Liver (tissue), 3 donors: ENCODE measurements around the gene VASH2.

ENCODE experiments used
- RXRA ChIP-seq, 2 donors: IDR thresholded peaks; 2 replicates each; pipeline ENCODE4 v1.6.1; 2017 to 2018; ENCODE audit warnings: antibody characterized with exemption in 2 of 2, mild to moderate bottlenecking in 1 of 2
- YY1 ChIP-seq: IDR thresholded peaks from 2 replicates; pipeline ENCODE4 v1.6.1; 2016; ENCODE audit warnings: antibody characterized with exemption, mild to moderate bottlenecking
- TF ChIP-seq, protein P1 (sequence below): IDR thresholded peaks from 2 replicates; pipeline ENCODE4 v1.6.1; 2016; ENCODE audit warnings: antibody characterized with exemption, mild to moderate bottlenecking
- TF ChIP-seq, protein P2 (sequence below): fragments of 150-350 bp; IDR thresholded peaks from 2 replicates; pipeline ENCODE4 v1.5.1; 2017; ENCODE audit warnings: improper control_type of control experiment, low read depth, low read length; ENCODE audit not compliant: missing input control
- donor health status: healthy.
- donor health status: healthy.

DNA sequence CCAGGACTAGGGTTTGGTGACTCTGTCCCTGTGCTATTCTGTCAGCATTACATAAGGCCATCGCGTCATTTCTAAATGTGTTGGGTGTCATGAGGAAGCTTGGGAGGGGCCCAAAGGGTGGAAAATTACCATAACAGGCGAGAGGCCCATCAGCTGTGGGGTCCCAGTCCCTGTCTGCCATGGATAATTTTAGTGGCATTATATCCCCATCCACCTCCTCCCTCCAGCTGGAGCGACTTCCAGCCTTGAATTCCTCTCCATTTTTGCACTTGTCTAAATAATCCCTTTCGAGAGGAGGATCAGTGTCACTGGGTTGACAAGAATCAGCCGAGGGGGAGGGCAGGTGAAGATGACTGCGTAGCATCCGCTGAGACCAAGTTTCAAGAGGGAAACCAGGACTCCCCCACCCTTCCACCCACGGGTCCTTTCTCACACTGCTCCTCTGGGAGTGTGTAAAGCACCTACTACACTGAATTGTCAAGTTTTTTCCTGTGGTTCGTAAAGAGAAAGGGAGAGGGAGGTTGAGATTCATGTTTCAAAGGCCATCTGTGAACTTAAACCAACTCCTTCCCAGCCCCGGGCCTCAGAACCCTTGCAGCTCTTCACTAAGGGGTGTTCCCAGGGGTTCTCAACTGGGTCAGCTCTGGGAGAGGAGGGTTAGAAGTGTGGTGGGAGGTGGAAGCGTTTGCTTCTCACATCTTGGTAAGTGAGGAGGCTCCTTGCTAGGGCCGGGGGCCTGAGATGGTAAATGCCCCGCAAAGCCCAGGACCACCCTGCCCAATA lies 29.2 kb downstream of the VASH2 start:
- TF ChIP-seq, protein P1, sequence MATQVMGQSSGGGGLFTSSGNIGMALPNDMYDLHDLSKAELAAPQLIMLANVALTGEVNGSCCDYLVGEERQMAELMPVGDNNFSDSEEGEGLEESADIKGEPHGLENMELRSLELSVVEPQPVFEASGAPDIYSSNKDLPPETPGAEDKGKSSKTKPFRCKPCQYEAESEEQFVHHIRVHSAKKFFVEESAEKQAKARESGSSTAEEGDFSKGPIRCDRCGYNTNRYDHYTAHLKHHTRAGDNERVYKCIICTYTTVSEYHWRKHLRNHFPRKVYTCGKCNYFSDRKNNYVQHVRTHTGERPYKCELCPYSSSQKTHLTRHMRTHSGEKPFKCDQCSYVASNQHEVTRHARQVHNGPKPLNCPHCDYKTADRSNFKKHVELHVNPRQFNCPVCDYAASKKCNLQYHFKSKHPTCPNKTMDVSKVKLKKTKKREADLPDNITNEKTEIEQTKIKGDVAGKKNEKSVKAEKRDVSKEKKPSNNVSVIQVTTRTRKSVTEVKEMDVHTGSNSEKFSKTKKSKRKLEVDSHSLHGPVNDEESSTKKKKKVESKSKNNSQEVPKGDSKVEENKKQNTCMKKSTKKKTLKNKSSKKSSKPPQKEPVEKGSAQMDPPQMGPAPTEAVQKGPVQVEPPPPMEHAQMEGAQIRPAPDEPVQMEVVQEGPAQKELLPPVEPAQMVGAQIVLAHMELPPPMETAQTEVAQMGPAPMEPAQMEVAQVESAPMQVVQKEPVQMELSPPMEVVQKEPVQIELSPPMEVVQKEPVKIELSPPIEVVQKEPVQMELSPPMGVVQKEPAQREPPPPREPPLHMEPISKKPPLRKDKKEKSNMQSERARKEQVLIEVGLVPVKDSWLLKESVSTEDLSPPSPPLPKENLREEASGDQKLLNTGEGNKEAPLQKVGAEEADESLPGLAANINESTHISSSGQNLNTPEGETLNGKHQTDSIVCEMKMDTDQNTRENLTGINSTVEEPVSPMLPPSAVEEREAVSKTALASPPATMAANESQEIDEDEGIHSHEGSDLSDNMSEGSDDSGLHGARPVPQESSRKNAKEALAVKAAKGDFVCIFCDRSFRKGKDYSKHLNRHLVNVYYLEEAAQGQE = no peak
- TF ChIP-seq, protein P2, sequence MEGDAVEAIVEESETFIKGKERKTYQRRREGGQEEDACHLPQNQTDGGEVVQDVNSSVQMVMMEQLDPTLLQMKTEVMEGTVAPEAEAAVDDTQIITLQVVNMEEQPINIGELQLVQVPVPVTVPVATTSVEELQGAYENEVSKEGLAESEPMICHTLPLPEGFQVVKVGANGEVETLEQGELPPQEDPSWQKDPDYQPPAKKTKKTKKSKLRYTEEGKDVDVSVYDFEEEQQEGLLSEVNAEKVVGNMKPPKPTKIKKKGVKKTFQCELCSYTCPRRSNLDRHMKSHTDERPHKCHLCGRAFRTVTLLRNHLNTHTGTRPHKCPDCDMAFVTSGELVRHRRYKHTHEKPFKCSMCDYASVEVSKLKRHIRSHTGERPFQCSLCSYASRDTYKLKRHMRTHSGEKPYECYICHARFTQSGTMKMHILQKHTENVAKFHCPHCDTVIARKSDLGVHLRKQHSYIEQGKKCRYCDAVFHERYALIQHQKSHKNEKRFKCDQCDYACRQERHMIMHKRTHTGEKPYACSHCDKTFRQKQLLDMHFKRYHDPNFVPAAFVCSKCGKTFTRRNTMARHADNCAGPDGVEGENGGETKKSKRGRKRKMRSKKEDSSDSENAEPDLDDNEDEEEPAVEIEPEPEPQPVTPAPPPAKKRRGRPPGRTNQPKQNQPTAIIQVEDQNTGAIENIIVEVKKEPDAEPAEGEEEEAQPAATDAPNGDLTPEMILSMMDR = no peak
- TF ChIP-seq YY1 (no peak), RXRA (IDR thresholded peaks at IDR 0.05) (no peak)
